ENCODE results near the gene JARID2. TPM values are rescaled to one million over a fixed set of nuclear protein-coding genes. Genes with fewer than 3 reads are reported as not detected.

Gene JARID2
- total RNA-seq, 2 experiments from 2014 or later, result 19.0 to 19.5 TPM

- no peaks in the 10 kb centered on the region for H3K36me3 ChIP-seq (ENCODE audit: insufficient read depth, low read length)
- H3K4me3 ChIP-seq (ENCODE audit: low read depth, low read length, poor library complexity, severe bottlenecking), result no peak overlapping the region
- no TSS peak for BruUV-seq (replicated peaks)
- ChIA-PET POLR2A (interaction anchor here (0.7 to 1.0 kb wide), 2 partner anchors 21 to 234 kb away, joined by 3 read pairs; no protein-coding TSS in a partner anchor), CTCF (ENCODE audit: unreplicated experiment) (no interaction called here)
- H3K27ac ChIP-seq (ENCODE audit: low read depth, low read length, poor library complexity, severe bottlenecking), result no peak overlapping the region
- no peak overlapping the region for H3K4me2 ChIP-seq (ENCODE audit: low read length)
- TF ChIP-seq EZH2phosphoT487 (IDR thresholded peaks at IDR 0.05; ENCODE audit: borderline replicate concordance, low read depth, low read length) (no peak), CTCF (conservative IDR thresholded peaks at IDR 0.05; ENCODE audit: low read length) (no peak)
- intact Hi-C loops (cut with micrococcal nuclease; ENCODE audit: unreplicated experiment), result loop anchor here (10.0 kb wide), 1 partner anchor 1238 kb away; no protein-coding TSS in a partner anchor
- H3K9me3 ChIP-seq (ENCODE audit: low read length), result no peaks in the 10 kb centered on the region
- H3K79me2 ChIP-seq (ENCODE audit: insufficient read depth, low read depth, low read length), result no peaks in the 10 kb centered on the region
- DNase-seq (ENCODE audit: low spot score), result no peak
- no peaks in the 10 kb centered on the region for H3K9me2 ChIP-seq (ENCODE audit: insufficient read depth, low read length)
- H2AFZ ChIP-seq (ENCODE audit: low read length), result no peak overlapping the region
- H3K4me1 ChIP-seq (ENCODE audit: insufficient read depth, low read length, poor library complexity, severe bottlenecking), result peaks cover 9% of the 10 kb centered on the region
- H4K20me1 ChIP-seq (ENCODE audit: insufficient read depth, low read length), result no peaks in the 10 kb centered on the region
Observed at GRCh38 chr6:15442467-15442866, 196.6 kb downstream of the JARID2 start.

DNA sequence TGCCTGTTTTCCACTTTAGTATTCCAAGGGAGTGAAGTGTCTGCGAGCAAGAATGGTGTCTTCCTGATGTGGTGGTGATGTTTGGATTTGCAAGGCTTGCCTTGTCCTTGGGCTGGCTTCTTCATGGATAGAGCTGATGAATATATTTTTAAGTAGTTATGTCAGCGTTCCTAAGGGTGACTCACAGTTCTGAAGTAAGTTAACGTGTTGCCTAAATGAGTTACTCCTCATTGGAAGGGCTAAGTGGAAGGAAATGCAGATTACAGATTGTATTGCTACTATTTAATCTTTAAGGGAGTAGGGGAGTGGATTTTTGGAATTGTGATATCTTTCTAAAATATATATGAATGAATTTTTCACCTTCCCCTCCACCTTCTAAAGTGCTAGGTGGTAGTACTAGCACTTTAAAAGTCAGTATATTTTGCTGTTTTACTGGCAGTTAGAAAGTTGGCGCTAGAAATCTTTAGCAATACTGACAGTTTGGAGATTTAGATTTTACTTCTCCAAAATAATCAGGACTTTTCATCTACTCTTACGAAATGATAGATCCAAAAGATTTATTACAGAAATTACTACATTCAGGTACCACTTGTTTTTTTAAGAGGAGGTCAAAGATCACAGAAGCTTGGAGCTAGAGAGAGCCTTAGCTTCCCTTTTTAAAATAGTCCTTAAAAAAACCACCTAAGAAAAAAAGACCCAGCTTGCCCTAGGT is 197.4 kb downstream of the JARID2 start:
- Histone ChIP-seq H3K36me3 (ENCODE audit: insufficient read depth, low read length) (no peaks in the 10 kb centered on the region), H2AFZ (ENCODE audit: low read length) (no peak overlapping the region), H3K27ac (ENCODE audit: low read depth, low read length, poor library complexity, severe bottlenecking) (no peak overlapping the region), H3K9me3 (ENCODE audit: low read length) (no peaks in the 10 kb centered on the region), H3K4me3 (ENCODE audit: low read depth, low read length, poor library complexity, severe bottlenecking) (no peak overlapping the region), H3K4me2 (ENCODE audit: low read length) (no peak overlapping the region), H3K4me1 (ENCODE audit: insufficient read depth, low read length, poor library complexity, severe bottlenecking) (peaks cover 17% of the 10 kb centered on the region), H3K79me2 (ENCODE audit: insufficient read depth, low read depth, low read length) (no peaks in the 10 kb centered on the region), H3K9me2 (ENCODE audit: insufficient read depth, low read length) (no peaks in the 10 kb centered on the region), H4K20me1 (ENCODE audit: insufficient read depth, low read length) (no peaks in the 10 kb centered on the region)
- CTCF ChIA-PET (ENCODE audit: unreplicated experiment), result no interaction called here
- BruUV-seq (replicated peaks), result no TSS peak
- intact Hi-C loops (cut with micrococcal nuclease; ENCODE audit: unreplicated experiment), result loop anchor here (10.0 kb wide), 1 partner anchor 1238 kb away; no protein-coding TSS in a partner anchor
- POLR2A ChIA-PET, result interaction anchor here (0.6 to 0.7 kb wide), 2 partner anchors 11 to 235 kb away, joined by 3 read pairs; no protein-coding TSS in a partner anchor
- TF ChIP-seq EZH2phosphoT487 (IDR thresholded peaks at IDR 0.05; ENCODE audit: borderline replicate concordance, low read depth, low read length) (no peak), CTCF (conservative IDR thresholded peaks at IDR 0.05; ENCODE audit: low read length) (no peak)
- DNase-seq (ENCODE audit: low spot score), result no peak
